HG03045 (cell line): ENCODE results near the gene COX4I2.
A peak's percentile ranks its signal among the peaks of the same experiment; 100 is the strongest.
"Not testable (repeated sequence)": the region's sequence is repeated elsewhere in the genome, so short reads cannot be mapped to it uniquely, and the experiment has no call there.

Experiments
- ATAC-seq: cut with Tn5 transposase; IDR thresholded peaks from one replicate; pipeline ENCODE4 v1.9.1; 2021; ENCODE audit warnings: mild to moderate bottlenecking, moderate library complexity; ENCODE audit not compliant: unreplicated experiment

The COX4I2 gene

DNA sequence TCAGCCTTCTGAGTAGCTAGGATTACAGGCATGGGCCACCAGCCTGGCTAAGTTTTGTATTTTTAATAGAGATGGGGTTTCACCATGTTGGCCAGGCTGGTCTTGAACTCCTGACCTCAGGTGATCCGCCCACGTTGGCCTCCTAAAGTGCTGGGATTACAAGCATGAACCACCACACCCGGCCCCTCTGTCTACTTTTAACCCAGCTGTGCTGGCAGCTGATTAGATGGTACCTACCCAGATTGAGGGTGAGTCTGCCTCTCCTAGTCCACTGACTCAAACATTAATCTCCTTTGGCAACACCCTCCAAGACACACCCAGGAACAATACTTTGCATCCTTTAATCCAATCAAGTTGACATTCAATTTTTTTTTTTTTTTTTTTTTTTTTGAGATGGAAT lies 10.4 kb downstream of the COX4I2 start:
- ATAC-seq = not testable (repeated sequence)

DNA sequence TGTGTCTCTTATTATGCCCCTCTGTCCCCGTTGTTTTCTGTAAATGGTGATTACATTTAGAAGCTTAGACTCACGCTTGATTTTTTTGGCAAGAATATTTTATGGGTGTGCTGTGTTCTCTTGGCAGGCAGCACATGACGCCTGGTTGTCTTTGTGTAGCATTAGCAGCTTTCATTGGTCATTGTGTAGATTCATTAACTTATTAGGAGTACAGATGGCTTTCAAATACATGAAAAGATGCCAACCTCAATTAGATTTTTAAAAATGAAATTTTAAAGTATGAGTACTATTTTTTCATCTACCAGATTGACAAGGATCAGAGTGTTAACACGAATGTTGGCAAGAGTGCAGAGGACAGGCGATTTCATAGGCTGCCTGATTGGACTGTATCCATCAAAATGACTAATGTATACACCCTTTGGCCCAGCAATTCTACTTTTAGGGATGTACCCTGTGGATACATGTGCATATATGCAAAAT lies 15.2 kb downstream of the COX4I2 start:
- ATAC-seq = no peak

DNA sequence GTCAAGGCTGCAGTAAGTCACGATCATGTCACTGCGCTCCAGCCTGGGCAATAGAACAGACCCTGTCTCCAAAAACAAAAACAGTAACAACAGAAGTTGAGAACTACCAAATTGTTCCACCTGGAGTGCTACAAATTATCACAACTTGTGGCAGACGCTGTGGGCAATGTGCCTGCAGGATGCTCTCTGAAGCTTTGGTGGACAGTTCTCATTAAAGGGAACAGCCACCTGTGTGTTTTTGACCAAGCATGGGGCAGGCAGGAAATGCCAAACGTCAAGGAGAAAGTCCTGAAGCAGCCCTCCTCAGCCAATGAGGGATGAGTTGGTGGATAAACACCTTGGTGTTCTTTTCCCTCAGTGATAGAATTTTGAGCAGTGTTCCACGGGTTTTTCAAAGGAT lies 15.8 kb downstream of the COX4I2 start:
- no peak for ATAC-seq

DNA sequence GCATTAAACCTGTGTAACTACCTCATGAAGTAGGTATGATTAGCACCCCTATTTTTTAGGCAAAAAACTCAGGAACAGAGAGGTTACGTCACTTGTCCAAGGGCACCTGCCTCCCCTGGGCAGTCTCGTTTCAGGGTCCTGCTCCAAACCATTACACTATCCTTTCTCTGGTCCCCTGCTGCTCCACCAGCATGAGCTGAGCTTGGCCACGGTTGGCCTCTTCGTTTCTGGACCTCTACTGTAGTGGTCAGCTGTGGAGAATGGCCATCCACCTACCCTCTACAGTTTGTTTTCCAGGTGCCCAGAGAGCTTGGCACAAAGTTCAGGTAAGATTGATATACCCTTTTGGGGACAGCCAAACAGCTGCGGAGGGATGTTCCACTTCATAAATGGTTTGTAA lies 16.8 kb downstream of the COX4I2 start:
- ATAC-seq = no peak

DNA sequence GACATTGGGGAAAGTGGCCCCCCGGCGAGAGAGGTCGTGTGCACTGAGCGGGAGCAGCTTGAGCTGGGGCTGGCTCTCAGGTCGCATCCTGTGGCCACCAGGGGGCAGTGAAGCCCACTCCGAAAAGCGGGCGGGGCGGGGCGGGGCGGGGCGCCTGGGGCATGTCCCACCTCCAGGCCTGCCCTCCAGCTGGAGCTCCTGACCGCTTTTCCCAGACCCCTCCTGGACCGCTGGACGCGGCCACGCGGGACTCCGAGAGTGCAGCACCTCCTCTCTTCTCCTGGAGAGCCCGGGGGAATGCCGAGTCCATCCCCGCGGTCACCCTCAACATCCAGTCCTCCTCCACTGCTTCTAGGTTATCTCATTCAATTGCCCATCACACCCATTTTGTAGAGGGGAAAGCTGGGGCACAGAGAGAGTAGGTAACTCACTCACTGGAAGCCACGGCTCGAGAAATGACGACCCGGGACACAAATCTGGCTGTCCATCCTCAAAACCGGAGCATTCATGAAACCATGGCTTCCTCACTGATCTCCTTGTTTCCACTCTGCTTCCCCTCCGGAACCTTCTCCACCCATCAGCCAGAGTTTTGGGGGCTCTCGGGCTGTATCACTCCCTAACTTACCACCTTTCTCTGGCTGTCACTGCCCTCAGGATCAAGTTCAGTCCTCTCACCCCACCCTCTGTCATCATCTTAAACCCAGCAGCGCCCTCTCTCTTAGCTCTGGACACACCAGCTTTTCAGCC lies 24.1 kb downstream of the COX4I2 start:
- peak; percentile 66 for ATAC-seq

- ATAC-seq = no peak
Measured at GRCh38 chr20:31662372-31662854, 24.7 kb downstream of the COX4I2 start.

GRCh38 chr20:31663524-31663837 lies 25.8 kb downstream of the COX4I2 start:
- no peak for ATAC-seq

DNA sequence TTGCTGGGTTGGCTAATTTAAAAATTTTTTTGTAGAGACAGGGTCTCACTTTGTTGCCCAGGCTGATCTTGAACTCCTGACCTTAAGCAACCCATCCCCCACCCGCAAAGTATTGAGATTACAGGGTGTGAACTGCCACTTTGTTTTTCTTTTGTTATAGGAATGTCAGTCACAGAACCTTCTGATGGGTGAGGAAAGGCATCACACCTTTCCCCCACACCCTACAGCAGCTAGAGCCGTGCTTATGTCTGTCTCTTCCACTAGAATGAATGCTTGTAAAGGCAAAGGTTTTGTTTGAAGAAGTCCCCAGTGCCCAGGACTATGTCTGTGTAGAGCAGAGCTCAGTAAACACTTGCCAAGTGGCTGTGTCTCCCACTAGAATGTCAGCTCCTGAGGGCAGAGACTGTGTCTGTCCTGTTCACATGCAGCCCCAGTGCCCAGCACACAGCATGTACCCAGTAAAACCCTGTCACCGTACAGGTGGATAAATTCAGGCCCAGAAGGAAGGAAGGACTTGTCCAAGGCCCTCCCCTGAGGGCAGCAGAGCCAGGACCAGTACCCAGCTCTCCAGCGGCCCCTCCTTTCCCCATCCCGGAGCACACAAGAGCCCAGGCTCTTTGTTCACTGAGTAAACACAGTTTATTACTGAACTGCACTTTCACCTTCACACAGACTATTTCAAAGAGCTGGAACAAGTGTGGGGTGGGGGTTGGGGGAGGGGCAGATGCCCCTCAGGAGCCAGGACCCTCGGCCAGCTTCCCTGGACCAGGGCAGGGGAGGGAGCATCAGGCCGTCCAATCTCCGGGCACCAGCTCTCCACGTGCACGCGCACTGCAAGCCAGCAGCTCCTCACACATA lies 26.4 kb downstream of the COX4I2 start:
- ATAC-seq = no peak

DNA sequence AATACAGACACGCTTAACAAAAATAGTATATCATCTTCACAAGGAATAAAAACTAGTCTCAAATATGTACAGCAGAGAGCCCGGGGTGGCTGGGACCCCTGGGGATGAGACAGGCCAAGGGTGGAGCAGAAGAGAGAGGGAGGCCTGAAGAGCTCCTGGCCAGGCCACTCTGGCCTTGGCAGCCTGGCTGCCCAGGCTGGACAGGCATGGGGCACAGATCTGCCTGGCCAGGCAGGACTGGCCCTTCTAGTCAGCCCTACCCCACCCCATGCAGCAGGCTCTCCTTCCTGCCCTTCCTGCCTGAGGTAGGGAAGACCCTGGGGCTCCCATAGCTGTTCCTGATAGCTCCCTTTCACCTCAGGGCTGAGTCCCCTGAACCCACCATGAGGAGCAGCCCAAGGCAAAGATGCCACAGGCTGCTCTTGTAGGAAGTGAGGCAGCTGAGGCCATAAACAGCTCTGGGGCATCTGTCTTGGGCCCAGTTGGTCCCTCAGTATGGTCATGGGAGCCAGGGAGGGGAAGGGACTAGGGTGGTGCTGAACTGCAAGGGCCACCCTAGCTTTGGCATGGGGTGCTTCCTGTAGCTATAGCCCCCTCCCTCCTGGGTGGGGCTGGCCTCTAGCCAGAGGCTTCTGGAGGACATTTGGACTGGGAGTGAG lies 27.1 kb downstream of the COX4I2 start:
- ATAC-seq = no peak

- ATAC-seq = no peak
Measured at GRCh38 chr20:31665753-31666152, 28.0 kb downstream of the COX4I2 start.

DNA sequence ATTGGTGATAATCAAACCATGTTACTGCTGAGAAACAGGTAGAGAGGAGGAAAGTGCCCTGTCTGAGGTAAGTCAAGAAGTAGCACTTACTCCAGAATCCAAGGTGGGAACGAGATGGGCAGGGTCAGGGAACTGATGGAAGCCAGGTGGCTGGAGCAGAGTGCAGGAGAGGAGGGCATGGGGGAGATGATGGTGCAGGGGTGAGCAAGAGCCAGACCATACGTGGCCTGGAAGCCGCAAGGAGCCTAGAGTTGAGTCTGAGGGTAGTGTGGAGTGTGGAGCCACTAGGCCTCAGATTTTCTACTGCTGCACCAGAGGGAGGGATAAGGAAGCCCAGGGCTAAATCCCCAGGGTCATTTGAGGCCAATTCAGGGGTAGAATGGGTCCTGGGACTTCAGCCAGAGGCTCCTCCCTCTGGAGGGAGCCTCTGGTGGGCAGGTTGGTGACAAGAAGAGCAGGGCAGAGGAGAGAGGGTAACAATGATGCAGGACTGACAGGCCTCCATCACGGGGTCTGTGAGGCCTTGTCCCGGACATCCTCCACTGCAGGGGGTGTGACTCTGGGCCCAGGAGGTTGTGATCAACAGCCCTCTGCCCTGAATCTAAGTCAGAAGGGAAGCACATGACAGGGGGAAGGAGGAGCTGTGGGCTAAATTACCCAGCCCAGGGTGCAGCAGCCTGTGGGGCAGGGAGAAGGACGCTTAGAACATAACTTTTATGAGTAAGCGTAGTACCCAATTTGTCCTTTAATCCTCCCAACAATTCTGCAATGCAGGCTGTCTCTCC lies 28.7 kb downstream of the COX4I2 start:
- ATAC-seq = no peak

GRCh38 chr20:31667315-31668285 lies 29.9 kb downstream of the COX4I2 start:
- no peak for ATAC-seq

DNA sequence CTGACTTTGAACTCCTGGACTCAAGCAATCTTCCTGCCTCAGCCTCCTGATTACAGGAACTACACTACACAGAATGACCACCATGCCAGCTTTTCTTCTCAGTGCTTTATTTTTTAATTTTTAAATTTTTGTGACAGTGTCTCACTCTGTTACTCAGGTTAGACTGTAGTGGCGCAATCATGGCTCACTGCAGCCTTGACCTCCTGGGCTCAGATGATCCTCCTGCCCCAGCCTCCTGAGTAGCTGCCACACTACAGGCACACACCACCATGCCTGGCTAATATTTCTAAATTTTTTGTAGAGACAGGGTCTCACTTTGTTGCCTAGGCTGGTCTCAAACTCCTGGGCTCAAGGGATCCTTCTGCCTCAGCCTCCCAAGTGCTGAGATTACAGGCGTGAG lies 31.2 kb downstream of the COX4I2 start:
- ATAC-seq = not testable (repeated sequence)

DNA sequence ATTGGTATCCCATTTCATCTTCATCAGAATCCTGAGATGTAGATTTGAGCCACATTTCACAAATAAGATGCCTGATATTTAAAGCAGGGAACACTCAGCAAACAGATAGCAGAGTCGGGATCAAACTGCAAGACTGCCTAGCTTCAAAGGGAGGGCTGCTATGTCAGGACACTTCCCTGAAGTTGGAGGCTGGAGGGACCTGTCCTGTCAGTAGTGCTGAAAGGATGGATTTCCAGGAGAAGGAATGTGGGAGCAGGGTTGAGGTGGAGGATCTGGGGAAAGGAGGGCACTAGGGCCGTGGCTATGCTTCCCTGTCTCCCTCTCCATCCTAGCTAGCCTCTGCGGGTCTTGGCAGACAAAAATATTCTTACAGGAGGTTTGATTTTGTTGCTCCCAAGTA lies 32.2 kb downstream of the COX4I2 start:
- no peak for ATAC-seq

- ATAC-seq = no peak
Measured at GRCh38 chr20:31670371-31671228, 32.9 kb downstream of the COX4I2 start.

DNA sequence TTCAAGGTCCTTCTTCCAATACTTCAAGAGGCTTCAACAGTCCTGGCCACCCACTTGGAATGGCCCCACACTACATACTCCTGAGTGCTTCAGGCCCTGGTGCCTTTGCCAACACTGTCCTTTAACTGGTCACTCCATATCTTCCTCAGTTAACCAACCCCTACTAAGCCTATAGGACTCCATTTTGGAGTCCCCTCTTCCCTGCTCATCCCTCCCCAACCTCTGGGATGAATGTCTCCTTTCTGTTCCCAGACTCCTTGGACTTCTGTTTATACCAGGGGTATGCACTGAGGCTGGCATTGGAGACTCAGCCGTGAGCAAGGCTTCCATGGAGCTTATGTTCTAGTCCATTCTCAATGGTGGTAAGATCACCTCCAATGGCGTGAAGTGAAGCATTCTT lies 33.6 kb downstream of the COX4I2 start:
- no peak for ATAC-seq

GRCh38 chr20:31673435-31673834 lies 35.7 kb downstream of the COX4I2 start:
- no peak for ATAC-seq

DNA sequence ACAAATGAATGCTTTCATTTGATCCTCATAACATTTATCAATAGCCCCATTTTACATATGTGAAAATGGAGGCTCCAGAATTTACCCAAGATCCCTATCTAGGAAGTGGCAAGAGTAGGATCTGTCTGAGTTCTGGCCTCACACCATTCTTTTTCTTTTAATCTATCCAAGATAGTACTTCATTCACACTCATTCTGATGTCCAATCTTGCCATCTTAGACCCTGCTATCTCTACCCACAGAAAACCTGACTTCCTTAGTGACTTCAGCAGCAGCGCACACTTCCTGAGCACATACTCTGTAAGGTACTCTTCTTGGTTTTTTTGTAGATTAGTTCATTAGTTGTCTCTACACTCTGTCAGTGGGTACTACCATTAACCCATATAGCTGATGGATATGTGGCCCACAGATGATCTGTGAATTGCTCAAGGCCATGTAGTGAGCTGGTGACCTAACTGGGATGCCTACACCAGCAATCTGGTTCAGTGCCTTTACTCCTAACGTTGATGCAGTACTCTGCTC lies 36.3 kb downstream of the COX4I2 start:
- no peak for ATAC-seq
